MM.1S (cell line): ENCODE results near the gene PACRG.

Experiments
- EZH2 ChIP-seq: fragments of 300-600 bp; sonication (generic); optimal IDR thresholded peaks from 2 replicates; pipeline ENCODE3; 2017; ENCODE audit warnings: low read depth, mild to moderate bottlenecking, antibody characterized with exemption, low read length, mixed read lengths
- TF ChIP-seq, protein P1 (sequence below): fragments of 300-600 bp; sonication (generic); IDR thresholded peaks from 2 replicates; pipeline ENCODE4 v1.5.1; 2016; ENCODE audit warnings: antibody characterized with exemption, low read length, mixed read lengths

DNA sequence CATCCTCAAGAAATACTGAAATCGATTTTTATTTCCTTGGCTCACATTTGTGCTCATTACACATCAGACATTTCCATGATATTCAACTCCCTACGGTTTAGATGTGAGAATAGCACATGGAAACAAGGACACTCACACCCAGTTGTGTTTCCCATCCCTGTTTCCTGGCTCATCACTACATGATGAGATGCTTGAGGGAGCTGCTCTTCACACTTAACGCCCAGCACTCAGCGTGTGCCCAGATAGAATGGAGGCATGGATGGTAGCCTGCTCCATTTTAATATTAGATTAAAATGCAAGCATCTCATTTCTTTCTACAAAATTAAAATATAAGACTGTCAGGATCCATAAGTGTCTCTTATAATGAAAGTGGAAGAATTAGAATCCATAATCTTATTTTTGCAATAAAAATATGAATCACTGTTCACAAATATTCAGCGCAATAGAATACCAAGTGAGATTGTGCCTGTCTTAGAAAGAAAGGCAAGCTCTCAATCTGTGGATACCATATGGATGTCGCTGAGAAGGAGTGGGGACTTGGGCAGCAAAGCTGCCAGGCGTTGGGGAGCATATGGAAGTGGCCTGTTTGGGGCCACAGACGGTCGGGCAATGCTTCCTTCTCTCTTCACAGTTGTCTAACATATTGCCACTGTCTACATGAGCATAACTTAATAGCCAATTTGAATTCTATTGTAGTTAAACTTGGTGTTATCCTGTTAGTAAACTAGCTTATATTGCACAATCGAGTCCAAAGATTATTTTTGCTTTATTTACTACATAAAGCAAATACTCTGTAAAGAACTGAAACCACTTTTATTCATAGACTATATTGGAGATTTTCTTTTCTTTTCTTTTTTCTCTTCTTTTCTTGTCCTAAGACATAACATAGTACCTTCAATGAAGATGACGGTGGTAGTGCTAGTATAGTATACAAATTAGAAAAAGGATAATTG lies 479.9 kb downstream of the PACRG start:
- TF ChIP-seq EZH2 = no peak
- TF ChIP-seq, protein P1, sequence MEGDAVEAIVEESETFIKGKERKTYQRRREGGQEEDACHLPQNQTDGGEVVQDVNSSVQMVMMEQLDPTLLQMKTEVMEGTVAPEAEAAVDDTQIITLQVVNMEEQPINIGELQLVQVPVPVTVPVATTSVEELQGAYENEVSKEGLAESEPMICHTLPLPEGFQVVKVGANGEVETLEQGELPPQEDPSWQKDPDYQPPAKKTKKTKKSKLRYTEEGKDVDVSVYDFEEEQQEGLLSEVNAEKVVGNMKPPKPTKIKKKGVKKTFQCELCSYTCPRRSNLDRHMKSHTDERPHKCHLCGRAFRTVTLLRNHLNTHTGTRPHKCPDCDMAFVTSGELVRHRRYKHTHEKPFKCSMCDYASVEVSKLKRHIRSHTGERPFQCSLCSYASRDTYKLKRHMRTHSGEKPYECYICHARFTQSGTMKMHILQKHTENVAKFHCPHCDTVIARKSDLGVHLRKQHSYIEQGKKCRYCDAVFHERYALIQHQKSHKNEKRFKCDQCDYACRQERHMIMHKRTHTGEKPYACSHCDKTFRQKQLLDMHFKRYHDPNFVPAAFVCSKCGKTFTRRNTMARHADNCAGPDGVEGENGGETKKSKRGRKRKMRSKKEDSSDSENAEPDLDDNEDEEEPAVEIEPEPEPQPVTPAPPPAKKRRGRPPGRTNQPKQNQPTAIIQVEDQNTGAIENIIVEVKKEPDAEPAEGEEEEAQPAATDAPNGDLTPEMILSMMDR = no peak
